ENCODE data around the gene PVR.

DNA sequence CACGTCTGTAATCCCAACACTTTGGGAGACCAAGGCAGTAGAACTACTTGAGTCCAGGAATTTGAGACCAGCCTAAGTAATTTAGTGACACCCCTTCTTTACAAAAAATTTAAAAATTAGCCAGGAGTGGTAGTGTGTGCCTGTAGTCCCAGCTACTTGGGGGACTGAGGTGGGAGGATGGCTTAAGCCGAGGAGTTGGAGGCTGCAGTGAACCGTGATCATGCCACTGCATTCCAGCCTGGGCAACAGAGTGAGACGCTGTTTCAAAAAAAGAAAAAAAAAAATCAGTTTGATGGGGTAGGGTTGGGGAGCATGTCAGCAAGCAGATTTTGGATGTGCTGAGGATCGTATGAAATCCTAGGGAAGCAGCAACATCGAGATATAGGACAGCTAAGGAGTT is 31.8 kb downstream of the PVR start:
- TF ChIP-seq, protein P1, sequence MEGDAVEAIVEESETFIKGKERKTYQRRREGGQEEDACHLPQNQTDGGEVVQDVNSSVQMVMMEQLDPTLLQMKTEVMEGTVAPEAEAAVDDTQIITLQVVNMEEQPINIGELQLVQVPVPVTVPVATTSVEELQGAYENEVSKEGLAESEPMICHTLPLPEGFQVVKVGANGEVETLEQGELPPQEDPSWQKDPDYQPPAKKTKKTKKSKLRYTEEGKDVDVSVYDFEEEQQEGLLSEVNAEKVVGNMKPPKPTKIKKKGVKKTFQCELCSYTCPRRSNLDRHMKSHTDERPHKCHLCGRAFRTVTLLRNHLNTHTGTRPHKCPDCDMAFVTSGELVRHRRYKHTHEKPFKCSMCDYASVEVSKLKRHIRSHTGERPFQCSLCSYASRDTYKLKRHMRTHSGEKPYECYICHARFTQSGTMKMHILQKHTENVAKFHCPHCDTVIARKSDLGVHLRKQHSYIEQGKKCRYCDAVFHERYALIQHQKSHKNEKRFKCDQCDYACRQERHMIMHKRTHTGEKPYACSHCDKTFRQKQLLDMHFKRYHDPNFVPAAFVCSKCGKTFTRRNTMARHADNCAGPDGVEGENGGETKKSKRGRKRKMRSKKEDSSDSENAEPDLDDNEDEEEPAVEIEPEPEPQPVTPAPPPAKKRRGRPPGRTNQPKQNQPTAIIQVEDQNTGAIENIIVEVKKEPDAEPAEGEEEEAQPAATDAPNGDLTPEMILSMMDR (IDR thresholded peaks at IDR 0.05): no peak
- no peak for TF ChIP-seq POLR2A (IDR thresholded peaks at IDR 0.05)
- TF ChIP-seq EP300 (IDR thresholded peaks at IDR 0.05): no peak
